Activated T-cell treated with anti-CD3 and anti-CD28 coated beads, Interleukin-2, amount 50 U/mL, for 24 hours (primary cell): Measurements from ENCODE around the gene MMP8.

Experiments used
- DNase-seq: peaks from one replicate; pipeline ENCODE4 v3.0.0-alpha.2; 2020
- H3K27ac Mint-ChIP-seq: 2 replicates; pipeline ENCODE4 v1.8.0; 2020; ENCODE audit warnings: mild to moderate bottlenecking, mixed read lengths
- H3K27me3 Mint-ChIP-seq: 2 replicates; pipeline ENCODE4 v1.8.0; 2020; ENCODE audit warnings: mixed read lengths
- H3K36me3 Mint-ChIP-seq: 2 replicates; pipeline ENCODE4 v1.8.0; 2020; ENCODE audit warnings: low read depth, mixed read lengths
- H3K4me1 Mint-ChIP-seq: 2 replicates; pipeline ENCODE4 v1.8.0; 2020; ENCODE audit warnings: low read depth, mixed read lengths
- H3K4me3 Mint-ChIP-seq: 2 replicates; pipeline ENCODE4 v1.8.0; 2020; ENCODE audit warnings: mild to moderate bottlenecking, moderate library complexity, mixed read lengths
- H3K9me3 Mint-ChIP-seq: 2 replicates; pipeline ENCODE4 v1.8.0; 2020; ENCODE audit warnings: mixed read lengths

MMP8 gene, protein sequence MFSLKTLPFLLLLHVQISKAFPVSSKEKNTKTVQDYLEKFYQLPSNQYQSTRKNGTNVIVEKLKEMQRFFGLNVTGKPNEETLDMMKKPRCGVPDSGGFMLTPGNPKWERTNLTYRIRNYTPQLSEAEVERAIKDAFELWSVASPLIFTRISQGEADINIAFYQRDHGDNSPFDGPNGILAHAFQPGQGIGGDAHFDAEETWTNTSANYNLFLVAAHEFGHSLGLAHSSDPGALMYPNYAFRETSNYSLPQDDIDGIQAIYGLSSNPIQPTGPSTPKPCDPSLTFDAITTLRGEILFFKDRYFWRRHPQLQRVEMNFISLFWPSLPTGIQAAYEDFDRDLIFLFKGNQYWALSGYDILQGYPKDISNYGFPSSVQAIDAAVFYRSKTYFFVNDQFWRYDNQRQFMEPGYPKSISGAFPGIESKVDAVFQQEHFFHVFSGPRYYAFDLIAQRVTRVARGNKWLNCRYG

DNA sequence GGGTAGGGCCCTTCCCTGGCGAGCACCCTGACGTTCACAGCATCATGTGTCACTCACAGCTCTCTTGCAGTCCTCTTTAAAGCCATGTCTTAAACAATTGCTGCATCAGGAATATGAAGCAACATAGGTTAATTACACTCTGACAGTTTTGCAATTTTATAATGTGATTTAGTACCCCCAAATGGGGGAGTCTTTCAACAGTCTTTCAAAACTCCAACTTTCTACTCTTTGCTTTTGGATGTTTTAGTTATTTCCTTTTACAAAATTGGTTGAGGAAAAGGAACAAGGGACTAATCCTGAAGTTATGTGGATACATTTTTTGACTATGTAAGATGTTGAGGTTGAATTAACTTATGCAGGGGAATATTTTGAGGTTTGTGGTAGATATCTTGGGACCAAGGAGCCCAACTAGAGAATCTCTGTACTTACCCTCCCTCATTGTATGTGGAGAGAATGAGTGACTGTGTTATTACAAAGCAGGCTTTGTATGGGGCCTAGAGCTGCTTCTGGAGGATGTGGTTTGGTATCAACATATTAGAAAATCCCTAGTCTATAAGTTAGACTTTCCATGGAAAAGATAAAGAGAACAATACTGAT lies at the start of gene MMP8:
Gene MMP8 (minus strand): TSS at position 51 of the 597 bp plus-strand sequence. CDS start 99 bp downstream, outside the sequence.
- no peak for DNase-seq
- Mint-ChIP-seq H3K4me1 (no peaks in the 10 kb centered on the region), H3K9me3 (no peaks in the 10 kb centered on the region), H3K27ac (no peak within 1 kb of the TSS), H3K27me3 (peaks cover 1% of the 10 kb centered on the region), H3K4me3 (no peak within 1 kb of the TSS), H3K36me3 (no peaks in the 10 kb centered on the region)

DNA sequence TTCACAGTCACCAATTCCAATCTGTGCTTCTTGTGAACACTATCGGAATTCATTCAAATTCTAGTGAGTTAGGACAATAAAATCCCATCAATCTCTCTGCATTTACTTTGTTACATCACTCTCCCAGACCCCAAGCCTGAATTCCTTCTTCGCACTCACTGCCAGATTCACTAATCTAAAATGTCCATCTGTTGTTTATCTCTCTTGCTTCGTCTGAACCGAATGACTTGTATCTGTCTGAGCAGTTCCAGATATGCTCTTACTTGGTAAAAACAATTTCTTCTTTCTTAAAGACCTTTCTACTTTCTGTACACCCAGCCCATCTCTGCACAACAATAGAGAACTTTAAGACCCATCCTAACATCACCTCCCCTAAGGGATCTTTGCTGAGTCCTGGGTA lies 48.6 kb upstream of the MMP8 start:
- Mint-ChIP-seq H3K4me3 (no peak overlapping the region), H3K36me3 (no peaks in the 10 kb centered on the region), H3K4me1 (no peaks in the 10 kb centered on the region), H3K9me3 (no peaks in the 10 kb centered on the region), H3K27ac (no peak overlapping the region), H3K27me3 (peaks cover 11% of the 10 kb centered on the region)
- no peak for DNase-seq

DNA sequence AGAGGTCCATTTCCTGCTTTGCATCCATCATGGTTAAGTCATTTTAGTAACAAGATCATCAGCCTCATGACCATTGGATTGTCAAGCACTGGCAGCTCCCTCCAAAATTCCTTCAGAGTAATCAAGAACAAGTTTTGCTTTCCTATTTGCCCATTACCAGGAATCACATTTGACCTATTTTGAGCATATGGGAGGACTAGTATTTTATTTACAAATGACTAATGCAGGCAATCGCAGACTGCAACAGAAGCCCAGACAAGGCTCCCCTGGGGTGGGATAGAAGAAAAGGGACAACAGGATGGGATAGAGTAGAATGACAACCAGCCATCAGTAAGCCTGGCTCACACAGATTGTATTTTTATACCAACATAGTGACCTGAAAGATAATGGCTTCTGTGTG lies 46.6 kb upstream of the MMP8 start:
- no peaks in the 10 kb centered on the region for H3K4me1 Mint-ChIP-seq
- H3K9me3 Mint-ChIP-seq, result no peaks in the 10 kb centered on the region
- peaks cover 18% of the 10 kb centered on the region for H3K27me3 Mint-ChIP-seq
- H3K4me3 Mint-ChIP-seq, result no peak overlapping the region
- no peak for DNase-seq
- H3K36me3 Mint-ChIP-seq, result no peaks in the 10 kb centered on the region
- H3K27ac Mint-ChIP-seq, result no peak overlapping the region

DNA sequence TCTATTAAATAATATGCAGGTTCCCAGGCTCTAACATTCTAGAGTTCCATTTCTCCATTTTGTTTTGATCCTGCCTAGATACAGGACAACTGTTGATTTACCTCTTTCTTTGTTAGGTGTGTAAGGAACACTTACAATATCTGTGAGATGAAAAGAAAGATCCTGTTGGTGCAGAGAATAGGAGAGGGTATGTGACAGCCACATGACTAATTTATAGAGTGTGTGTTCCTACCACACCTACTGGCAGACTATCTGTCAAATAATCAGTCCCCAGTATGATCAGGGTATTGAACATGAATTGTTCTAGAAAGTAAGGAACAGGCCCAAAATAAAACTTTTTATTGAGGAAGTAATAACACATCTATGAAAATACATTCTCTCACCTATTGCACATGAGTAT lies 45.4 kb upstream of the MMP8 start:
- no peaks in the 10 kb centered on the region for H3K9me3 Mint-ChIP-seq
- no peak overlapping the region for H3K4me3 Mint-ChIP-seq
- no peaks in the 10 kb centered on the region for H3K4me1 Mint-ChIP-seq
- peaks cover 20% of the 10 kb centered on the region for H3K27me3 Mint-ChIP-seq
- H3K27ac Mint-ChIP-seq, result no peak overlapping the region
- no peaks in the 10 kb centered on the region for H3K36me3 Mint-ChIP-seq
- DNase-seq, result no peak

DNA sequence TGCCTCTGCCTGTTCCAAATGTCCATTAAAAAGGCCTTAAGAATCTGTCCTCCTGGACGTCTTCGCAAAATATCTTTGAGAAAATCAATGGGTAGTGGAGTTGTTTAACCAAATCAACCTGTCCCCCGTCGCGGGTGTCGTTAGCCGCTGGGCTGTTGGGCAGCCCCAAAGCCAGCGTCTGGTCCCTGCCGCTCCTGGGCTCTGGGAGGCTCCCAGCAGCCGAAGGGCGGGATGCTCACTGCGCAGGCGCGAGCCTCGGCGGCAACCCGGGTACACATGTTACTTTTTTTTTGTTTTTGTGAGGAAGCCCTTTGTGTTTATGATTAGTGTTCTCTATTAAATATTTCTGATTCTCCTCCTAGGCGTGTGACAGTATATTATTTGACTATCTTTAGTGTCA lies 43.0 kb upstream of the MMP8 start:
- H3K4me3 Mint-ChIP-seq, result no peak overlapping the region
- DNase-seq, result no peak
- peaks cover 20% of the 10 kb centered on the region for H3K27me3 Mint-ChIP-seq
- H3K36me3 Mint-ChIP-seq, result no peaks in the 10 kb centered on the region
- H3K9me3 Mint-ChIP-seq, result no peaks in the 10 kb centered on the region
- H3K4me1 Mint-ChIP-seq, result no peaks in the 10 kb centered on the region
- no peak overlapping the region for H3K27ac Mint-ChIP-seq

DNA sequence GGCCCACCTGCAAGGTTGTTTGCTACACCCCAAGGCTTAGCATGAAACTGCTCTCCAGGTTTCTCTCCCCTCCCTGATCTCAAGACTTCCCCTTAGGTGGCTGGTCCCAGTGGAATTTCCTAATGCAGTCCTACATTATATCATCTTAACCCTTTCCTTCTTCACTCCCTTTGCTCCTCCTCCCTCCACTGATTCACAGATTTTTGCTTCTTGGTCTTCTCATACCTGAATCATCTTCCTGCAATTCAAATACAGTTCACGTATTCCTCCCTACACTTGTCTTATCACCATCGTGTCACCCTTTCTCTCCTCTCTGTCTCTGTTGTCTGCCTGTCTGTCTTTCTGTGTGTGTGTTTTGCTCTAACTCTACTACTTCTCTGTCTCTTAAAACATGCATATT lies 38.7 kb upstream of the MMP8 start:
- Mint-ChIP-seq H3K9me3 (no peaks in the 10 kb centered on the region), H3K27ac (no peak overlapping the region), H3K4me1 (peaks cover 2% of the 10 kb centered on the region), H3K27me3 (peaks cover 15% of the 10 kb centered on the region), H3K4me3 (no peak overlapping the region), H3K36me3 (no peaks in the 10 kb centered on the region)
- no peak for DNase-seq

DNA sequence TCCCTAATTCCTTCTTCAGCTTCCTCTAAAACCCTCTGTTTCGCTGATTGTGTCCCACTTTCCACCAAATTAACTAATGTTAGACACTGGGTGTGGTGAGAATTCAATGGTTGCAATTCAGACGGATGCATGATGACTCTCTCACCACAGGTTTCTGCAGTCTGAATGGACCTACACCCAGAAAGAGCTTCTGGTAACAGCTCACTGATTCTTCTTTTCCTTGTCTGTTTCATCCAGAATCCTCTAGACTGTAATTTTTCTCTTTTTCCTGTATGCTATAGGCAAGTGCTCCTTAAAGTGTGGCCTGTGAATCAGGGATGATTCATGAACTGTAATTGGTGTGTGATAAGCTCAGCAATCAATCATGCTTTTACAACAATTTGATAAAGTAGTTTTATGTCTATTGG lies 37.6 kb upstream of the MMP8 start:
- Mint-ChIP-seq H3K27ac (no peak overlapping the region), H3K4me1 (peaks cover 2% of the 10 kb centered on the region), H3K36me3 (no peaks in the 10 kb centered on the region), H3K9me3 (no peaks in the 10 kb centered on the region), H3K4me3 (no peak overlapping the region), H3K27me3 (peaks cover 20% of the 10 kb centered on the region)
- no peak for DNase-seq

DNA sequence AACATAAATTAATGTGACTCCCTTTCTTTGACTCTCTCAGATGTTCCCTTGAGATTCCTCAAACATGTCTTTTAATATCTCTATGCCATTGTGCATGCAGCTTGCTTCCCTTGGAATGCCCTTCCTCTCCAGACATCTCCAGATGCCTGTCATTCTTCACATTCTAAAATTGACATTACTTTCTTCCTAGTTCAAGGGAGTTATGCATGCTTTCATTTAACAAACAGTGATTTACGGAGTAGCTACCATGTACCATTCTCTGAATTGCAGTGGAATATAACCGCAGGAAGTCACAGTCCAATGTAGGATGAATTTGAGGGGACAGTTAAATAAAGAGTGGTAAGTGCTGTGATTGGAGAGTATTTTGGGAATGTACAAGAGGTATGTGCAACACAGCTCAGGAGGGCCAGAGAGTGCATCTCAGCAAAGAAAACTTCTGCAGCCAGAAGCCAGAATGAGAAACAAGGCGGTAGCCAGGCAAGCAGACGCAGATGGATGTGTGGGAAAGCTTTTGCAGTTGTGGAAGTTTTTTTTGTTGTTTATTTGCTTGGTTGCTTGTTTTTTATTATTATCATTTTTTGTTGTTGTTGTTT lies 37.0 kb upstream of the MMP8 start:
- Mint-ChIP-seq H3K27ac (no peak overlapping the region), H3K36me3 (no peaks in the 10 kb centered on the region), H3K27me3 (peaks cover 23% of the 10 kb centered on the region), H3K9me3 (no peaks in the 10 kb centered on the region), H3K4me1 (peaks cover 2% of the 10 kb centered on the region), H3K4me3 (no peak overlapping the region)
- DNase-seq, result no peak

DNA sequence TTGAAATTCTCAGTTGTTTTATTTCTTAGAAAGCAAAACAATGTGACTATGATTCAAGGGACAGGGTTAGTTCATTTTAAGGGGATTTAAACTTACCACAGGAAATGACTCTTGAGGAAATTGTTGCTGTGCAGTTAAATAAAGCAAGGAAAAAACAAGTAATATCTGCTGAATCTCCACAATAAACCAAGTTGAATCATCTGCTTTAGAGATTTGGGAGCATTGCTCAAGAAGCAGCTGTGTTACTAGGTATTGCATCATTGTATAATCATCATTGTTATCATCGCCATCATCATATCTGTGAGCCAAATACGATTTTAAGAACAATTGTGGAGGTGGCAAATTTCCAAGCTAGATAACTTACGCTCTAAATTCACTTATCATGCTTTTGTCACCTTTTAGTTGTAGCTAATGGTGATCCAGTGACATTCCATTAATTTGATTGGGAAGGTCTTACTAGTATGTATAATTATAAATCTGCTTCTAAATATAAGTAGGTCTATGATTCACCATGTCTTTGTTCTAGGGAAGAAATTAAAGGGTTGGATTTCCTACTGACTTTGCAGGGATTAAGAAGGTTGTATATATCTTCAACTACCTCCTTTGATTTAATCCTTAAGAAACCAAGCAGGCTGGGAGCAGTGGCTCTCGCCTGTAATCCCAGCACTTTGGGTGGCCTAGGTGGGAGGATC lies 35.7 kb upstream of the MMP8 start:
- H3K36me3 Mint-ChIP-seq, result no peaks in the 10 kb centered on the region
- no peaks in the 10 kb centered on the region for H3K9me3 Mint-ChIP-seq
- H3K27ac Mint-ChIP-seq, result no peak overlapping the region

DNA sequence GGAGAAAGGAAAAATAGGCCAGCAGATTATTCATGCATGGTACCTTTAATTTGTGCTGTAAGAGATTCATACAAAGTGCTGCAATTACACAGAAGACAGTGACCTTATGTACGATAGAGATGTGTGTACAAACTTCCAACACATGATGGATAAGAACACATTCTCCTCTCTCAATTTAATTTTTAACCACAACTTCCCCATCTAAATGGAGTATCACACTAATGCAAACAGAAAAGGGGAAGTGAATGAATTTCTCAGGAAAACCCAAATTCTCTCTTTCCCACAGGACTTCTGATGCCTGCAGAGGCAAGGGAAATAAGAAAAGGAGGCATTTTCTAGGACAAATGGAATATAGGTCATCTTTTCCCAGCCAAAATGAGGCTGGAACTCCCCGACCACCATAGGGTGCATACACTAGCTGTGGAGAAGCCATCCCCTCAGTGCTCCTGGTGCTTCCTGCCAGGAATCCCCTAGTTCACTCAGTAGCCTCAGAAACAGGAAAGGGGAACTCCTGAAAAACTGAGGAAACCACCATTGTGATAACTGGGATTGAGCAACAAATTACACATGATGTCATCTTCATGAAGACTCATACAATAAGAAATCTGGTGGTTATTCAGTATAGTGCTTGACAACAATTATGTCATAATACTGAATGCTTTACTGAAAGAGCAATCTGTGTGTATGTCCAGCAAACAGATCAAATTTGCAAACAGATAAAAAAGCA lies 33.2 kb upstream of the MMP8 start:
- Mint-ChIP-seq H3K27ac (no peak overlapping the region), H3K4me1 (peaks cover 2% of the 10 kb centered on the region), H3K36me3 (no peaks in the 10 kb centered on the region), H3K9me3 (no peaks in the 10 kb centered on the region), H3K4me3 (no peak overlapping the region), H3K27me3 (peaks cover 35% of the 10 kb centered on the region)
- no peak for DNase-seq

More for the DNA sequence above, 35.7 kb upstream of the MMP8 start:
- Mint-ChIP-seq H3K4me1 (peaks cover 2% of the 10 kb centered on the region), H3K4me3 (no peak overlapping the region), H3K27me3 (peaks cover 25% of the 10 kb centered on the region)
- DNase-seq, result no peak

DNA sequence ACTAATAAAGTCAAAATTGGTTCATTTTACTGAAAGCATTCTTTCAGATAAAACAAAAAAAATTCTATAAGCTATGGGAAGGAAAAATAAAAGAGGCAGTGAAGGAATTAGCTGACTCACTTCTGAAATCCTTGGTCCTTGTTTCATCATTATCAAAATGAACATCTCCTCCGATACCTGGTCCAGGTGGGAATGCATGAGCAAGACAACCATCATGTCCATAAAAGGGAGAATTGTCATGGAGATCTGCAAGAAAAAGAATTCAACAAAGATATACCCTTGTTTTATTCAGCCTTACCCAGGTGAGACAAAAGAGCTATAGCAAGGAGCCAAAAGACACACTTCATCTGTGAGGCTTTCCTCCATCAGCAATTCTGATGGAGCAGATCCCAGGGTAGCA lies 28.5 kb upstream of the MMP8 start:
- Mint-ChIP-seq H3K36me3 (no peaks in the 10 kb centered on the region), H3K27ac (no peak overlapping the region), H3K9me3 (no peaks in the 10 kb centered on the region), H3K4me3 (no peak overlapping the region), H3K27me3 (peaks cover 45% of the 10 kb centered on the region), H3K4me1 (no peaks in the 10 kb centered on the region)
- no peak for DNase-seq

DNA sequence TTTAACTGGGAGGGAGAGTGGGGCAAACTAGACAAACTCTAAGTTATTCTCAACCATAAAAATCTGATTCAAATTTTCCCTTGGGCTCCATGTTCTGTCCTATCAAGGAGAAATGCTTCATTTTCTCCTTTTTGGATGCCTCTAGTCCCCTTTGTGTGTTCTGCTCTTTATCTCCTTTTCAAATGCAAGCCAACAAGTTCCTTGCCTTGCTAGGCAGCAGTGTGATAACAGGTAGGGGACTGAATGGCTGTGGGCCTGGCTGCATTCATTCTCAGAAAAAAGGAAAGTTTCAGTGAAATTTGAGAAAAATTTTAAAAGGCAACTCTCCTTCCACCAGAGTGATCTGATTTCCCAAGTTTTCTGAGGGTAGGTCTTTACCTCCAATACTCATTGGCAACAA lies 26.9 kb upstream of the MMP8 start:
- H3K27ac Mint-ChIP-seq, result no peak overlapping the region
- no peak for DNase-seq
- H3K4me3 Mint-ChIP-seq, result no peak overlapping the region
- peaks cover 2% of the 10 kb centered on the region for H3K9me3 Mint-ChIP-seq
- no peaks in the 10 kb centered on the region for H3K4me1 Mint-ChIP-seq
- no peaks in the 10 kb centered on the region for H3K36me3 Mint-ChIP-seq
- H3K27me3 Mint-ChIP-seq, result peaks cover 37% of the 10 kb centered on the region

DNA sequence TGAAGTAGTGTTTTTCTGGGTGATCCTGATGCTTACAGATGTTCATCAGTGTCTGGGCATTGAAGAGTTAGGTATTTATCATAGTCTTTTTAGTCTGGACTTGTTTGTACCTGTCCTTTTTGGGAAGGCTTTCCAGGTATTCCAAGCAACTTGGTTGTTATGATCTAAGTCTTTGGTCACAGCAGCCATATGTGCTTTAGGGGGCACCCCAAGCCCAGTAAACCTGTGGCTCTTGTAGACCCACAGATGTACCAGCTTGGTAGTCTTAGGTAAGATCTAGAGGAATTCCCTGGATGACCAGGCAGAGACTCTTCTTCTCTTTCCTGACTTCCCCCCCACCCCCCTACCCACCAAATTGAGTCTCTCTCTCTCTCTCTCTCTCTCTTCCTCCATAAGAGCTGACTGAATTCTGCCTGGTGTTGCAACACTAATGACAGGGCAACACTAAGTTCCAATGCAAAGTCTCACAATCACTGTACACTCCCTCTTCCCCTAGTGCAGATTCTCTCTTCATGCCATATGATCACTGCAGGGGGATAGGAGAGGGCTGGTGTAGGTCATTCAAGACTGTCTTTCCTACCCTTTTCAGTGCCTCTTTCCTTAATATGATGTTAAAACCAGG lies 24.5 kb upstream of the MMP8 start:
- peaks cover 24% of the 10 kb centered on the region for H3K27me3 Mint-ChIP-seq

More for the DNA sequence above, 24.5 kb upstream of the MMP8 start:
- Mint-ChIP-seq H3K36me3 (no peaks in the 10 kb centered on the region), H3K4me1 (no peaks in the 10 kb centered on the region), H3K4me3 (no peak overlapping the region), H3K27ac (no peak overlapping the region), H3K9me3 (peaks cover 2% of the 10 kb centered on the region)
- no peak for DNase-seq
